ENCODE measurements around the gene SLC6A18.
"Not testable (repeated sequence)": the region's sequence is repeated elsewhere in the genome, so short reads cannot be mapped to it uniquely, and the experiment has no call there.

The SLC6A18 gene

GRCh38 chr5:1290956-1291355 is 65.8 kb downstream of the SLC6A18 start:
- DNase-seq (ENCODE audit: low read depth): not testable (repeated sequence)

- no peak for DNase-seq (ENCODE audit: low read depth)
Observed at GRCh38 chr5:1291611-1292080, 66.5 kb downstream of the SLC6A18 start.

- no peak for DNase-seq (ENCODE audit: low read depth)
Observed at GRCh38 chr5:1292139-1292538, 67.0 kb downstream of the SLC6A18 start.

GRCh38 chr5:1292846-1293415 is 67.8 kb downstream of the SLC6A18 start:
- DNase-seq (ENCODE audit: low read depth): no peak

- DNase-seq (ENCODE audit: low read depth): no peak
Observed at GRCh38 chr5:1293416-1294205, 68.4 kb downstream of the SLC6A18 start.

GRCh38 chr5:1294206-1294834 is 69.1 kb downstream of the SLC6A18 start:
- no peak for DNase-seq (ENCODE audit: low read depth)

GRCh38 chr5:1294835-1295649 is 69.9 kb downstream of the SLC6A18 start, which contains the start of gene TERT:
Gene TERT, minus strand, starts transcription at chr5:1295068. Its CDS starts 79 bp downstream, at chr5:1294989.
- DNase-seq (ENCODE audit: low read depth): peak; percentile 66

GRCh38 chr5:1295650-1296037 is 70.5 kb downstream of the SLC6A18 start:
- DNase-seq (ENCODE audit: low read depth): no peak
